Ishikawa (cell line): ENCODE results near the gene ORM1.

Experiments
- CEBPB ChIP-seq: IDR thresholded peaks from 2 replicates; pipeline ENCODE4 v1.6.1; 2012
- CREB1 ChIP-seq: IDR thresholded peaks from 2 replicates; pipeline ENCODE4 v1.6.1; 2012; ENCODE audit warnings: low read depth
- EGR1 ChIP-seq: IDR thresholded peaks from 2 replicates; pipeline ENCODE4 v1.6.1; 2012
- EP300 ChIP-seq: IDR thresholded peaks from 2 replicates; pipeline ENCODE4 v1.6.1; 2012; ENCODE audit warnings: borderline replicate concordance
- FOXM1 ChIP-seq: IDR thresholded peaks from 2 replicates; pipeline ENCODE4 v1.6.1; 2012; ENCODE audit warnings: low read depth, borderline replicate concordance
- NFIC ChIP-seq: IDR thresholded peaks from 2 replicates; pipeline ENCODE4 v1.6.1; 2012
- RAD21 ChIP-seq: IDR thresholded peaks from 2 replicates; pipeline ENCODE4 v1.6.1; 2012; ENCODE audit warnings: low read depth
- TAF1 ChIP-seq: IDR thresholded peaks from 2 replicates; pipeline ENCODE4 v1.6.1; 2012; ENCODE audit warnings: low read depth, mild to moderate bottlenecking
- TCF12 ChIP-seq: IDR thresholded peaks from 2 replicates; pipeline ENCODE4 v1.6.1; 2012; ENCODE audit warnings: low read depth
- TEAD4 ChIP-seq: IDR thresholded peaks from 2 replicates; pipeline ENCODE4 v1.6.1; 2012
- USF1 ChIP-seq: IDR thresholded peaks from 2 replicates; pipeline ENCODE4 v1.6.1; 2012
- YY1 ChIP-seq: IDR thresholded peaks from 2 replicates; pipeline ENCODE4 v1.6.1; 2012; ENCODE audit warnings: low read depth
- ZBTB7A ChIP-seq: IDR thresholded peaks from 2 replicates; pipeline ENCODE4 v1.6.1; 2012; ENCODE audit warnings: low read depth
- TF ChIP-seq, protein P1 (sequence below): IDR thresholded peaks from 2 replicates; pipeline ENCODE4 v1.6.1; 2012; ENCODE audit warnings: low read depth, mild to moderate bottlenecking
- TF ChIP-seq, protein P2 (sequence below): IDR thresholded peaks from 2 replicates; pipeline ENCODE4 v1.6.1; 2012

Gene ORM1

DNA sequence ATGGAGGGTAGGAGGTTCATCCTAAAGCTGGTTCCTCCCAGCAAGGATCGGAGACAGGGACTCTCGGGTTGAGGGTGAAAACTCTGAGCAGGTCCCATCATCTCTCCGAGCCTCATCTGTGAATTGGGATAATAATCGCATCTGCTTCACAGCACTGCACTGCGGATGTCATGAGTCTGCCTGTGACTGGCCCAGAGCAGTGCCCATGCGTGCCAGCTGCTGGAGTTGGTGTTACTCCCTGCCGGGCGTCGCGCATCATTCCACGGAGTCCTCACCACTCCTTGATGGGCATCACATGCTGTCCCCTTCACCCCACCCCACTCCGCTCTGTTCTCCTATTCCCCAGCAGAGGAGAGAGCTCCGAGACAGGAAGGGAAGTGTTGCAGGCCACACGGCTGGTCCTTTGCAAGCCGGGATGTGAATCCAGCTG, 35.1 kb upstream of the ORM1 start:
- TF ChIP-seq ZBTB7A (no peak), TCF12 (no peak), NFIC (no peak), YY1 (no peak), EP300 (no peak)

DNA sequence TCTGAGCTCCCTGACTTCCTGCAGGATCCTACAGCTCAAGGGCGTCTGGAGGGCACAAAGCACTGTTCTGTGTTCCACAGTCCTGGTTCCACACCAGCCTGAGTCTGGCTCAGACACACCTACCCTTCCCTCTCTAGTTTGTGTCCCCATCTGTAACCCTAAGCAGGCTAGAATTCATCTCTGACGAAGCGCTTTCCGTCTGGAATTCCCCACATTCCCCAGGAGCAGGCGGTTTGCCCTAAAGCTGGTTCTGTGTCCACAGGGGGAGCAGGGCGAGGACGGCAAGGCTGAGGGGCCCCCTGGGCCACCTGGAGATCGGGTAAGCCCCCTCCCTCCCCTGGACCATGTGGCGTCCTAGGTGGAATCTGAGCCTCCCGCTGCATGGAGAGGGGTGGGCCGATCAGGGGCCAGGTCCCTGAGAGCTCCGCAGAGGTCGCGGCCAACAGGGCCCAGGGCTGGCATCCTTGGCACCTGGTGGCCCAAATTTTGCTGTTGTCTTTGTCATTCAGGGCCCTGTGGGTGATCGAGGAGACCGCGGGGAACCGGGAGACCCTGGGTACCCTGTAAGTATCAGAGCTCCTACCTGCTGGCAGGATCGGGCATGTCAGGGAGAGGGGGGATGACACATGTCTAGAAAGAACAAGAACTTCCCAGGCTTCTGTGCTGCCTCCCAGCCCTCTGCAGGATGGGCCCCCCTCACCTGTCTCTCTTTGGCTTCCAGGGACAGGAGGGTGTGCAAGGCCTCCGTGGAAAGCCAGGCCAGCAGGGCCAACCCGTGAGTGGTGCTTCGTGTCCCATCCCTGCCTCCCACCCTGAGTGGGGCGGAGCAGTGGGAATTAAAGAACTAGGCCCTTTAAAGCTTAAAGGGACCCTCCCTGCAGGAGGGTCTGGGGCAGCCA, 34.5 kb upstream of the ORM1 start:
- TF ChIP-seq, protein P1, sequence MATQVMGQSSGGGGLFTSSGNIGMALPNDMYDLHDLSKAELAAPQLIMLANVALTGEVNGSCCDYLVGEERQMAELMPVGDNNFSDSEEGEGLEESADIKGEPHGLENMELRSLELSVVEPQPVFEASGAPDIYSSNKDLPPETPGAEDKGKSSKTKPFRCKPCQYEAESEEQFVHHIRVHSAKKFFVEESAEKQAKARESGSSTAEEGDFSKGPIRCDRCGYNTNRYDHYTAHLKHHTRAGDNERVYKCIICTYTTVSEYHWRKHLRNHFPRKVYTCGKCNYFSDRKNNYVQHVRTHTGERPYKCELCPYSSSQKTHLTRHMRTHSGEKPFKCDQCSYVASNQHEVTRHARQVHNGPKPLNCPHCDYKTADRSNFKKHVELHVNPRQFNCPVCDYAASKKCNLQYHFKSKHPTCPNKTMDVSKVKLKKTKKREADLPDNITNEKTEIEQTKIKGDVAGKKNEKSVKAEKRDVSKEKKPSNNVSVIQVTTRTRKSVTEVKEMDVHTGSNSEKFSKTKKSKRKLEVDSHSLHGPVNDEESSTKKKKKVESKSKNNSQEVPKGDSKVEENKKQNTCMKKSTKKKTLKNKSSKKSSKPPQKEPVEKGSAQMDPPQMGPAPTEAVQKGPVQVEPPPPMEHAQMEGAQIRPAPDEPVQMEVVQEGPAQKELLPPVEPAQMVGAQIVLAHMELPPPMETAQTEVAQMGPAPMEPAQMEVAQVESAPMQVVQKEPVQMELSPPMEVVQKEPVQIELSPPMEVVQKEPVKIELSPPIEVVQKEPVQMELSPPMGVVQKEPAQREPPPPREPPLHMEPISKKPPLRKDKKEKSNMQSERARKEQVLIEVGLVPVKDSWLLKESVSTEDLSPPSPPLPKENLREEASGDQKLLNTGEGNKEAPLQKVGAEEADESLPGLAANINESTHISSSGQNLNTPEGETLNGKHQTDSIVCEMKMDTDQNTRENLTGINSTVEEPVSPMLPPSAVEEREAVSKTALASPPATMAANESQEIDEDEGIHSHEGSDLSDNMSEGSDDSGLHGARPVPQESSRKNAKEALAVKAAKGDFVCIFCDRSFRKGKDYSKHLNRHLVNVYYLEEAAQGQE: no peak
- TF ChIP-seq TAF1: no peak
- no peak for TF ChIP-seq TCF12
- TF ChIP-seq YY1: no peak
- TF ChIP-seq FOXM1: no peak
- no peak for TF ChIP-seq USF1
- TF ChIP-seq CREB1: no peak
- TF ChIP-seq EGR1: no peak
- no peak for TF ChIP-seq NFIC
- TF ChIP-seq RAD21: no peak
- TF ChIP-seq ZBTB7A: no peak
- no peak for TF ChIP-seq TEAD4
- TF ChIP-seq CEBPB: no peak
- no peak for TF ChIP-seq EP300
- TF ChIP-seq, protein P2, sequence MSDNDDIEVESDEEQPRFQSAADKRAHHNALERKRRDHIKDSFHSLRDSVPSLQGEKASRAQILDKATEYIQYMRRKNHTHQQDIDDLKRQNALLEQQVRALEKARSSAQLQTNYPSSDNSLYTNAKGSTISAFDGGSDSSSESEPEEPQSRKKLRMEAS: no peak

DNA sequence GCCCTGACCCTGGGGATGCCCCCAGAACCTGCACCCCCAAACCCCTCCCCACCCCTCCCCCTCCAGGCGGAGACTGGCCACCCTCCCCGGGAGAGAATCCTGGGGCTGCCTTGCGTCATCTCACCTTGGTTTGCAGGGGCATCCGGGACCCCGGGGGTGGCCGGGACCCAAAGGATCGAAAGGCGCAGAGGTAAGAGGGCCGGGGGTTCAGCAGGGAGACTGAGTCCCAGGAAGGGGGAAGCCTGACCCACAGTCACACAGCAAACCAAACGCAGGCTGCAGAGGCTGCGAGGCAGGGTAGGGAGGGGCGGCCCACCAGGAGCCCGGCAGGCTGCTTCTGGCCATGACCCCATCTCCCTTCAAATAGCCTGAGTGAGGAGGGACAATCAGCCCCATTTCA, 33.8 kb upstream of the ORM1 start:
- TF ChIP-seq EP300: no peak
- no peak for TF ChIP-seq TEAD4
- no peak for TF ChIP-seq EGR1
- no peak for TF ChIP-seq TAF1
- TF ChIP-seq FOXM1: no peak
- no peak for TF ChIP-seq NFIC
- no peak for TF ChIP-seq RAD21
- TF ChIP-seq, protein P1: no peak
- TF ChIP-seq YY1: no peak
- no peak for TF ChIP-seq CREB1
- no peak for TF ChIP-seq ZBTB7A
- TF ChIP-seq, protein P2: no peak
- no peak for TF ChIP-seq USF1
- no peak for TF ChIP-seq TCF12
- no peak for TF ChIP-seq CEBPB

DNA sequence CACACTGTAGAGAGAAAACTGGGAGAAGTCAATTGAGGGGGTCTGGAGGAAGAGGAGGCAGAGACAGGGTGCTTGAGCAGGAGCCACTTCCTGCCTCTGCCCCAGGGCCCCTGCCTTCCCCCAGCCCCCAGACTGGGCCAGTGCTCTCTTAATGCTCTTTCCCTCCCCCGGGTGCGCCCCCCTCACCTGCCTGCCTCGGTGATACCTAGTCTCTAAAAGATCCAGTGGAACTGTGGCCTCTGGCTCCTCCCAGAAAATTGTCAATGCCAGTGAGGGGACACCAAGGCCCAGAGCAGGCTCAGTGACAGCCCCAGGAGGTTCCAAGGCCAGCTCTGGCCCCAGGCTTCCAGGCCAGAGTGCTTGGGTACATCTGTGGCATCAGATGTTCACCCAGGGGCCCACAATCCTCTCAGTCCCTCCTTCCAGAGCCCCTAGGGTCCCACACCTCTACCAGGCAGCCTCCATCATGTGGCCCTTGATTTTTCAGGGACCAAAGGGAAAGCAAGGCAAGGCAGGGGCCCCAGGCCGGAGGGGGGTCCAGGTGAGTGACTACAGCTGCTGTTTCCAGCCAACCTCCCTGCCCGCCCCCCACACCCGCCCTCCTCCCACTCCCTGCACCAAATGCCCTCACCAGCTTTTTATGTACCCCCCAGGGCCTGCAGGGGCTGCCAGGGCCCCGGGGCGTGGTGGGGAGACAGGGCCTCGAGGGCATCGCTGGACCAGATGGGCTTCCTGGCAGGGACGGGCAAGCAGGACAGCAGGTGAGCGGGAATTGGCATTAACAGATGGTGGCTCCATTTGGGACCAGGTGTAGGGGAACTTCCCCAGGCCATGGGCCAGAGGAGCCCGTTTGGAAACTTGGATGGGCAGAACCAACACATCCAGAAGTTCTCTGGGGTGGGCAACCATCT, 33.1 kb upstream of the ORM1 start:
- TF ChIP-seq EP300 (no peak), CREB1 (no peak), RAD21 (no peak), TAF1 (no peak), CEBPB (no peak), NFIC (no peak), USF1 (no peak), TCF12 (no peak), TEAD4 (no peak)
- TF ChIP-seq, protein P1: no peak
- TF ChIP-seq, protein P2: no peak
